ENCODE measurements around the gene FAM135A.
A peak's percentile ranks its signal among the peaks of the same experiment; 100 is the strongest.

FAM135A gene

DNA sequence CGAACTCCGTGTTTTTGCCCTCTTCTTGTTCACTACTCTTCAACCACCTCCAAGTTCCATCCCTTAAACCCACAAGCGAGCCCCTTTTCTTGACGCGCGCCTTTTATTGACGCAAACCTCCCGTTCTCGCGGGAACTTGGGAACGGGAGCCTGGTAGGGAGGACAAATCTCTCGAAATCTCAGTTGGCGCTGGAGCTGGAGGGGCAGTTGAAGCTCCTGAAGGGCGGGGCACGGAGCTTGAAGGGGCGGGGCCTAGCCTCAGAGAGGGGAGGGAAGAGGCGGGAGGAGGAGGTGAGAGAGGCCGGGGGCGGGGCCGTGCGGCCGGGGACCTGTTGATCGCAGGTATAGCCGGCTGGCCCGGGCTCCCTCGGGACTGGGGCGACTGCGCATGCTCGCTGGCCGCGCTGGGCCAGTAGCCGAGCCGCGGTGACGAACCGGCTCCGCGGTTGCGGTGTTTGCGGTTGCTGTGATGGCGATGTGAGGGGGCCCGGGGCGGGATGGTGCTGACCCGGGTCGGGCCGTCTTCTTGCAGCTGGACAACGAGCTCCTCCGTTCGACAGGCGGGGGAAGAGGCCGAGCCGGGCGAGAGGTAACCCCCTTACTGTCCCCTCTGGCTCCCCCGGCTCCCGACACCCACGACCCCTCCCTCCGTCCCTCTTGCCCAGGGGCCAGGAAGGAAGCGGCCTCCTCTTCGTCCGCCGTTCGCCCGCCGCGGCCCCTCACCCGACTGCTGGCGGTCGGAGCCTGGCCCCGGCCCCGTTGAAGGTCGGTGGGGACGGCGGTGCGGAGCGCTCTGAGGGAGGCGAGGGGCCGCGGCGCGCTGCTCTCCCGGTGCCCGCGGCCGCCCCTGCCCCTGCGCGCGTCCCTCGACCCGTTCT, at the start of gene FAM135A:
Gene FAM135A, plus strand, starts transcription at position 395 of the 878 bp plus-strand sequence. CDS start 14,835 bp downstream, outside the sequence.
- FAIRE-seq (peak; percentile 98), DNase-seq (ENCODE audit: insufficient read length, low spot score) (peak; percentile 72)

DNA sequence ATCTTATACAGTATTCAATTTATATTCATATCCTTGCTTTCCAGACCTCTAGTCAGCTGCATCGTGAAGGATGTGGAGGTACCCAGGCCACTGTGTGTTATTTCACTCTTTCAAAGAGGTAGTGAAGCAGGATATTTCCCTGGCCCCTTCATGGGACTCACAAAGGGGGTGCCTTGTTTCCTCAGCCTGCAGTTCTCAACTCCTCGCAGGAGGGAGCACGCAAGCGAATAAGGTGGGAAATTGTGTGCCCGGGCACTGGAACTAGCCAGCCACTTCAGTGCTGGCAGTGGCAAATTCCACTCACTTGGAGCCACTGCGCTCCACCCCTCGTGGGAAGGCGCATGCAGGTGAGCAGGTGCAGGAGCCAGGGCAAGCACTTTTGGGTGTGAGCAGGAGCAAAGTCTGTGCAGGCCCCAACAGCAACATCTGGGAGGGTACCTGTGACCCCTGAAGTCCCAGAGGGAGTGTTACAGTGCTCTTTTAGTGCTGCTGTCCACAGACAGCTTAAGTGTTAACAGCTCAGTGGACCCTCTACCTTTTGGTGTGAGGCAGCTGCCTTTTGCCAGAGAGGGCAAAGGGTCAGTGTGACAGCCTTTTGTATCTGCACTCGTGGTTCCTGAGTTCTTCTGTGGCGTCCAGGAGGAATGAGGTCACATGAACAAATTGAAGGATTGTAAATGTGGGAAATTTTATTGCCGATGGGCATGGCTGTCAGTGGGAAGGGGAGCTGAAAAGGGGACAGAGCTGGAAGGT, 49.4 kb upstream of the FAM135A start:
- no peak for FAIRE-seq
- DNase-seq (ENCODE audit: insufficient read length, low spot score): no peak

DNA sequence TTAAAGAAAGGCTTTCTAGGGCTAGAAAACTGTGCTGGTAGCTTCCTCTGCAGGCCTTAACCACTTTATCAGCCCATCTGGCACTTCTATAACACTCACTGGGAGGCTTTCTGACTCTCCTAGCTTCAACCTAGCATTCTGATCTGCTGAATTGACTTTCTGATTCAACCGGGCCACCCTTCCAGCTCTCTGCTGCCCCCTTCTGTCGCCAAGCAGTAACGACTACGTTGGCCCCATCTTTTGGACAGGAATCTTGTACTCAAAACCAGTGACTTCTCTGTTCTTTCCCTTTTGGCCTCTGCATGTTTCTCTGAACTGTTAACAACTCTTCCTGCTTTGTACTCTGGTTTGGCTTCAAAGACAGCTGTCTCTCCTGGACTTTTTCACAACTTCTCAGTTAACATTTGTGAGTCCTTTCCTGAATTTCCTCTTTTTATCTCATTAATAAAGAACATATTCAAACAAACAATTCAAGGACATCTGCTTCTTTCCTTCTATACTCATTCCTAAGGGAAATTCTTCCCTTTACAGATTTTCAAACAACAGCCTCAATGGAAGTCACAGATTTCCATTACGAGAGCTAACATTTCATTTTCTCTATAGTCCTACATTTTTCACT, 43.9 kb upstream of the FAM135A start:
- FAIRE-seq (peak; percentile 97), DNase-seq (ENCODE audit: insufficient read length, low spot score) (peak; percentile 27)

DNA sequence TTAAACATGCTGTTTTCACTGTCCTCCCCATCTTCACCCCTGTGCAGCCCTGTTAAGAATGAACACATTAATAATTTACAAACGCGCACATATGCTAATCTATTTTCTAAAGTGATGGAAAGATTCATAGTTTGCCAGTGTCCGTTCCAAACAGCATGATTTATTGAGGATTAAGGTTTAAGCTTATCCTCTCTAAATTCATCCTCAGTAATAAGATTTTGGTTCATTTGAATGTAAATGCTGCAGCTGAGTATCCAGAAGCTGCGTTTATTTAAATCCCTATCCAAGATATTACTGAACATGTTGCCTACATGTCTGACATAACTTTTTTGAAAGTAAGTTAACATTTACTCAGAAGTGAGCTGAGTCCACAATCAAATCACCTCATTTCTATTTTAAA, 42.8 kb upstream of the FAM135A start:
- DNase-seq (ENCODE audit: insufficient read length, low spot score) (no peak), FAIRE-seq (no peak)

DNA sequence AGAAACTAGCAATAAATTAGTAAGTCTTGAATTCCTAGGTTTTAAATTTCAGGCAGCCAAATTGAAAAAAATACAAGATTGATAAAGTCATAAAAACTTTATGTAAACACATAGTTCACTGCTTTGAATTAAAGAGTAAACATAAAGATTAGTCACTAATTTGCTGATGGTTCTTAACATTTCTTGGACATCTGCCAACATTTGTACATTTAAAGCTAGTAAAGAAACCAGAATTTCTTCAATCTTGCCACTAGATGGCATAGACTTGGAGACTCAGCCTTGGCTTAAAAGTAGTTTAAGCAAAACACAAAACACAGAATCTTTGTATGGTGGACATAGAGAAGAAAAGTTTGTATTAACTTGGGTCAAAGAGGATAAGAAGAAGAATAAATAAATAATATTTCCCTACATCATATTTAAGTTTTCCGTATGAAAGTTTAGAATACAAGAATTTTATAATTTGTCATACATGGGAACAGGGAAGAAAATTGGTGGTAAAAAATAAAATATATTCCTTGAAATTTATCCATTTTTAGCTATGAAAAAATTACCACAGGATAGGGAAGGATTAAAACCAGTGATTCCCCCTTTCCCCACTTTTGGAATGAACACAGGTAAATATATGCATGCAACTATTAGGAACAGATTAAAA, 41.7 kb upstream of the FAM135A start:
- DNase-seq (ENCODE audit: insufficient read length, low spot score): peak; percentile 12
- FAIRE-seq: peak; percentile 77

DNA sequence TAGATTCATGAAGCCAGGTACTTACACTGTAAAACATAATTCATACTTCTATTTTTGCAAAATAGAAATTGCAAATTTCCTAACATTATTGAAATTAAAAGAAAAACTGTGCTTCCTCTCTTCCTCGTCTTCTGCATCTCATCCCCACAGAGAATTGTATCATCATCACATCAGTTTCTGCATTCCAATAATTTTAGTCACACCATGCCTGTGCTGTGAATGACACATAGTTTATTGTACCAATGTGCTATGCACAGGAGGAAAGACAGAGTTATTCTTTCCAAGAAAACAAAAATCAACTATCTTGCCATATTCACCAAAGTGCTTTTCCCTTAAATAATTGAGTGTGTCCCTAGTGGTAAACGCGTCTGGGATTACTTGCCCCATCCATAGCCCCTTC, 38.1 kb upstream of the FAM135A start:
- DNase-seq (ENCODE audit: insufficient read length, low spot score): no peak
- FAIRE-seq: no peak

DNA sequence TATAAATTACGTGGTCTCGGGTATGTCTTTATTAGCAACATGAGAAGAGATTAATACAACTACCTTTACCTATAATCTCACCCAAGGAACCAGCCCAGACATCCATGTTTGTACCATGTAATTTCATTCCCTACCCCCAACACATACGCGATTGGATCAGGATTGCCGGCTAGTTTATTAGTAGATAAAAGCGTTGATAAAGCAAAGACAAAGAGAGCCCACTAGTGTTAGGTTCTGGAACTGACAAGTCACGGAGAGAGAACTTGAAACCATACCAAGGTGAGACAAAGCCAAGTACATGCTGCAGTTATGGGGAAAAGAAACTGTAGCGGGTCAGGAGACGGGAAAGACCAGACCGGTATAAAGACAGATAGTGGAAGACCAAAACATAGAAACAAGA, 37.4 kb upstream of the FAM135A start:
- no peak for DNase-seq (ENCODE audit: insufficient read length, low spot score)
- no peak for FAIRE-seq

DNA sequence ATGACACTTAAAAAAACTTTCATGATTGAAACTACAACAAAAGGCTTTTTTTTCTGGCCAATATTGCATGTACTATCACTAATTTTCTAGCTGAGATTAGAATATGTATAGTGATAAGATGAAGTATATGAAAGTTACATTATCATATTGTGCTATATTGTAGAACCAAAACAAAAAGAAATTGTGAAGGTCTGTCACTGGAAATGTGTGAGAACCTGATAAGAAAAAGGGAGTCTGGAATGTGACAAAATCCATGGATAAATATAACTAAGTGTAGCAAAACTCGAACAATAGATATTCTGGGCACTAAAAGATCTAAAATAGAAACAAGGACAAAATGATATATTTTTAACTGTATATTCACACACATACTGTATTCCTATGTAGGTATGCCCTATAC, 36.7 kb upstream of the FAM135A start:
- FAIRE-seq (no peak), DNase-seq (ENCODE audit: insufficient read length, low spot score) (no peak)

DNA sequence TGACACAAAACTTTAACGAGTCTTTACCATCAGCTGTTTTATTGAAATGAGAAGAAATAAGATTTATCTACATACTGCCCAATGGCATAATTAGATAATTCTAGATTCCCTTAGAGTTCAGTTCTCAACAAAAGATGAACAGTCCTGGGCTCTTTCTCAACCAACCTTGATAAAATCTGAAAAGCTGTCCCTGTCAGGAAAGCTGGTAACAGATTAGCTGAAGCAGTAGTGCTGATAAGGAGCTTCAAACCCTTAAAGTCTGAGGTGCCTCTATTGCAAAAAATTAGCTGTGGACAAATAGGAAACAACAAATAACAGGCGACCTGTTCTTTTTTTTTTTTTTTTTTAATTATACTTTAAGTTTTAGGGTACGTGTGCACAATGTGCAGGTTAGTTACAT, 35.9 kb upstream of the FAM135A start:
- DNase-seq (ENCODE audit: insufficient read length, low spot score): no peak
- FAIRE-seq: no peak

DNA sequence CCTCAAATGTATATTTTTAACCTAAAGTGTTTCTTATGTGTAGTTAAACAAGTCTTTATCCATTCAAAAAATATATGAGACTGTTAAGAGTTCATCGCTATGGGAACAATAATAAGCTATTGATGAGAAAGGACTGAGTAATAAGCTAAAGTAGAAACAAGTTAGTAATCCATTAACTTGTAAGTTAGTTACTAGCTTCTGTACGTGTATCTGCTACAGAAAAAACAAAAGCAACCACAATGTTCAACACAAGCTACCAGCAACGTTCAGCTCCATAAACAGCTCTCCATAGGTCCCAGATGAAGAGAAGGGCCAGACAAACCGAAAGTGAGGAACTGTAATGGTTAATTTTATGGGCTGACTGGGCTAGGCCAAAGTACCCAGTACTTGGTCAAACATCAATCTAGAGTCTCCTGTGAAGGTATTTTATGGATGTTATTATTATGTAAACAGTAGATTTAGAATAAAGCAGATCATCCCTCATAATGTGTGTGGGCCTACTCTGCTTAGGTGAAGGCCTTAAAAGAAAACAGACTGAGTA, 33.8 kb upstream of the FAM135A start:
- DNase-seq (ENCODE audit: insufficient read length, low spot score) (no peak), FAIRE-seq (peak; percentile 53)

DNA sequence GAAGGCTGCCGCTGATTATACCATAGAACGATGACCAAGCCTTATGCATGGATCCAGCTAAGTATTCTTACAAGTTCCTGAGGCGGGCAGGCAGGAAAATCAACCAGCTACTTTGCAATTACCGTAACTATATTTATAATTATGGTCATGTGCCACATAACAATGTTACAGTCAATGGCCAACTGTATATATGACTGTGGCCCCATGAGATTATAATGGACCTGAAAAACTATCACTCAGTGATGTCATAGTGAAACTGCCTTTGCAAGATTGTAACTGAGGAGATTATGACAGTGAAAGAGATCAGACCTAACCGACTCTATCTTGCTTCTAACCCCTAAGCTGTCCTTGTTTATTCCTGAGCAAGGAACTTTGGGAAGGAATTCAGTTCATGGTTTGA, 33.1 kb upstream of the FAM135A start:
- DNase-seq (ENCODE audit: insufficient read length, low spot score) (no peak), FAIRE-seq (peak; percentile 53)

DNA sequence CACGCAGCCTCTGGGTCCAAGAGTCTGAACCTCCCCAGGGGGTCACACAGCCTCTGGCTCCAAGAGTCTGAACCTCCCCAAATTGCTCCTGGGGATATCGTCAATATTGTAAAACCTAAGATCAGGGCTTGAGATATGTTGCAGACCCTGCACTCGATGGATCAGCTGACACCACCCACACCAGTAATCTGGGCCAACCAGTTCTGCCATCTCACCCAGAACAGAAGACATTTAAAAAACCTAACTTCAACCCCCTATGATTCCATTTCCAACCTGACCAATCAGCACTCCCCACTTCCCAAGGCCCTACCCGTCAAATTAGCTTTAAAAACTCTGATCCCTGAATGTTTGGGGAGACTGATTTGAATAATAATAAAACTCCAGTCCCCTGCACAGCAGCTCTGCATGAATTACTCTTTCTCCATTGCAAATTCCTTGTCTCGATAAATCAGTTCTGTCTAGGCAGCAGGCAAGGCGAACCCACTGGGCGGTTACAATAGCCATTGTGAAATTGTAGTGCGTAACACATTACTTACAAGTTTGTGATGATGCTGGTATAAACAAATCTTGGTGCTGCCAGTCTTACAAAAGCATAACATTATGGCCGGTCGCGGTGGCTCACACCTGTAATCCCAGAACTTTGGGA, 32.4 kb upstream of the FAM135A start:
- DNase-seq (ENCODE audit: insufficient read length, low spot score) (no peak), FAIRE-seq (no peak)

DNA sequence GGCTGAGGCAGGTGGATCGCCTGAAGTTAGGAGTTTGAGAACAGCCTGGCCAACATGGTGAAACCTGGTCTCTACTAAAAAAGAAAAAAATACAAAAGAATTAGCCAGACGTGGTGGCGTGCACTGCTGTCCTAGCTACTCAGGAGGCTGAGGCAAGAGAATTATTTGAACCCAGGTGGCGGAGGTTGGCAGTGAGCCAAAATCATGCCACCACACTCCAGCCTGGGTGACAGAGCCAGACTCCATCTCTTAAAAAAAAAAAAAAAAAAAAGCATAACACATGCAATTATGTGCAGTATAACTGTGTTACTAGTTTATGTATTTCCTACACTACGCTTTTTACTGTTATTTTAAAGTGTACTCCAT, 31.9 kb upstream of the FAM135A start:
- DNase-seq (ENCODE audit: insufficient read length, low spot score) (no peak), FAIRE-seq (no peak)

DNA sequence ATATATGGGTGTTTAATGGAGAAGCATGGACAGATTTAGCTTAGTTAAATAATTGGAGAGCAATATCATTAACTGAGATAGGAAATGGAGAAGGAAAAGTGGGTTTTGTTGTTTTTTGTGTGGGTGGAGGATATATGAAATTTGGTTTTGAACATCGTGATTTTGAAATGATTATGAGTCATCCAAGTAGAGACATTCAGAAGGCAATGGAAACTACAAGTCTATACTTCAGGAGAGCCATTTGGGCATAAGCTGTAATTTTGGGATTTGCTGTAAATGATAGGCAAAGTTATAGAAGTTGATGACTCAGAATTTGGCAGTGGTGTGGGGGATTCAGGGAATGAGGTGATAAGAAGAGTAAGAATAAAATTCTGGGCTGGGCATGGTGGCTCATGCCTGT, 27.4 kb upstream of the FAM135A start:
- FAIRE-seq (no peak), DNase-seq (ENCODE audit: insufficient read length, low spot score) (no peak)

DNA sequence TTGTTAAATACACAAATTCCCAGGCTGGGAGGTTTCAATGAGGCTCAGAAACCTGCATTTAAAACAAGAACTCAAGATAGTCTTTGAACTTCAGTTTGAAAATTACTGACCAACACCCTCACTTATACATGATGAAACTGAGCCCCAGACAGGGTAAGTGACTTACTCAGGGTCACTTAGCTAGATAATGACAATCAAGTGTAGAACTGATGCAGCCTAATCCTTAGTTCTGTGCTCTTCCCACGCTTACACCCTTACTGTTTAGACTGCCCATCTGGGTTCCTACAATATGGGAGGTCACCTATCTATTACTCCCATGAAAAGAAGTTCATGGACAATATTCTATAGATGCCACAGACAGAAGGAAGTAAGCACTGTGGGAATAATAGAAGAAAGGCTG, 24.5 kb upstream of the FAM135A start:
- DNase-seq (ENCODE audit: insufficient read length, low spot score): no peak
- no peak for FAIRE-seq

DNA sequence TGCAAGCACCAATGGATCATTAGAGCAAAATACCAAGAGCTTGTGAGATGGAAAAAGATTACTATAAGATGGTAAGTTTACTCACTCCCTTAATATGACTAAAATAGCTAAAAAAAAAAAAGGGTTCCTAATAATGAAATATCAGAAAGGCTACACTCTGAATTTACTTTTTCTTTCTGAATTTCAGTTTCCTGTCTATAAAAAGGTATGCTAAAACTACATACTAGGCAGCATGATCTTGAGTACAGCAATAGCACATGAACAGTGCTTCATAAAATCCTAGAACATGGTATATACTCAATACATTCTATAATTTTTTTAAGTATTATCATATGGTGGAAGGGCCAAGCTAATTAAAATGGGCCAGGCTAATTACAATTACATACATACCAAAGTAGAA, 24.0 kb upstream of the FAM135A start:
- FAIRE-seq (no peak), DNase-seq (ENCODE audit: insufficient read length, low spot score) (no peak)

DNA sequence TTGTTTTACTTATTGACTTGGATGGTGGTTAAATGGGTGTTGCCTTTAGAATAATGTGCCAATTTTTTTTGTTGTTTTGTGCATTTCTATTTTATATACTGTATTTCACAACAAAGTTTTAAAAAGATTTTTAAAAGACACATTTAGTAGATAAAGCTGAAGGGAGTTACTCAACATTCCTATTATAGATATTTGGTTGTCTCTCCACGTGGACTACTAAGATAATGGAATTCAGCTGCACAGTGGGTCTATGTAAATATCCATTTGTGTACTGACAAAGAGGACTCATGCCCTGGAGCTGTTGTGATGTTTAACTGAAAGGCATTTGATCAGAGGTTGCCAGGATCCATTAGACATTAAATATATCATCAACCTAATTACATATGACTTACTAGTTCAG, 23.2 kb upstream of the FAM135A start:
- no peak for DNase-seq (ENCODE audit: insufficient read length, low spot score)
- FAIRE-seq: no peak

DNA sequence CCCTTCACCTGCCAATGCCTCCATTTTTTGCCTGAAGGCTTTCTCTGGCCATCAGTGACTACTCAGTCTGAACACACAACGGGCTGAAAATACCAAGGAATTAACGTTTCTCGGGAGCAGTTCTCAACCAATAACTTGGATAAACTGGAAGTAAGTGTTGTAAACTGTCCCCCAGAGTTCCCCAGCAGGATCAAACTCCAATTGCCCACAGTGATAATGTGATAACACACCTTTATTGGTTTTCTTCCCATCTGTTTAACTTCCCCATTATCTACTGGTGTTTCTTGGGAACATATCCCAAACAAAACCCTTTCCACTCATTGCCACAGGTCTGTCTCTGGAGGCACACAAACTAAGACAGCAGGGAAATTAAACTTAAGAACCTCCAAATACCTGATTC, 21.8 kb upstream of the FAM135A start:
- FAIRE-seq: no peak
- DNase-seq (ENCODE audit: insufficient read length, low spot score): no peak

DNA sequence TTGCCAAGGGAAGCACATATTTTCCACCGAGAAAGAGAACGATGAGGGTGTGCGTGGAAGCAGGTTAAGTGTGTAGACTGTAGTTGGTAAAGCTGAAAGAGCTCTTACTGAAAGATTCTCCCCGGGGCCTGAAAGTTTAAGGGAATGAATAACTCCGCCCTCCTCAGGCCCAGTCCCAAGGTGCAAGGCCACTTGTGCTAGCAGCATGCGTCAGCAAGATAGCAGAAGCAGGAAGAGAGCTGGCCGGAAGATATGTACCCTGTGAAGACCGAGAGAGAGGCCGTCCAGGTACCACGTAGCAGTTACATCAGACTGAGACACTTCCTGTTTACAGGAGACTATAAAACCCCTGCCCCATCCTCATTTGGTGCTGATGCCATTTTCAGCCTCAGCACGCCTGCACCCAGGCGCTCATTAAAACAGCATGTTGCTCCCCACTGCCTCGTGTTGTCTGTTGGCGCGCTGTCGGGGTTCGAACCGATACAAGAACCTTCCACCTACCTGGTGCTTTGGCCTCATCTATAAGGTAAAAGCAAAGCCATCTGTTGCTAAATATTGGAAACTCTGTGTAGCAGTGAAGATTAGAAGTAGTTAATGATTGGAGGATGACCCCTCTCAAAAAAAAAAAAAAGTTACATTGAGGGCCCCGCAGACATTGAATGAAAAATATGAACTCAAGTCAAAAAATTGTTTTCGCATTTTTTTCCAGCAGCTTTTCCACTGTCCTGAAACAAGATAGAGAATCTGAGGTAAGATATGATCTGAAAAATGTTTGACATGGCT, 18.6 kb upstream of the FAM135A start:
- no peak for DNase-seq (ENCODE audit: insufficient read length, low spot score)
- FAIRE-seq: no peak

DNA sequence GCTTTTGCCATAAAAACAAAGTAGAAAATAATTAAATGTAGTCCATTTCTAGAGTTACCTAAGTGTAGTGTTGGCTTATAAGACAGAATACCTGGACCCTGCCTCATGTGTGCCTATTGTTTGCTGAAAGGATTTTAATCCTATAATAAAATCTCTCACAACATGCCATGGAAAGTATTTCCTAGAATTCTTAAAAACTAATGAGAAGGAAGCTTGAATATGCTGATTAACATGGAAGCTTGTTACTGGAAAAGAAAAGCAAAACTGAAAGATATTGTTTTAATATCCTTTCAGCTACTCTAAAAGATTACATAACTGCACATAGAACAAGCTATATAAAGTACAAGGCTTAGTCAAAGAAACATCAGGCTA, 18.0 kb upstream of the FAM135A start:
- FAIRE-seq (peak; percentile 11), DNase-seq (ENCODE audit: insufficient read length, low spot score) (no peak)

All from GM19239 (cell line).